ENCODE results near the gene EFNA2. TPM values are rescaled to one million over a fixed set of nuclear protein-coding genes. Genes with fewer than 3 reads are reported as not detected.

The EFNA2 gene
- polyA plus RNA-seq, 3 donors: not detected

- no peak for TF ChIP-seq CTCF (IDR thresholded peaks at IDR 0.05)
- Histone ChIP-seq H3K27me3 (ENCODE audit: control insufficient read depth in 2 of 2, insufficient read depth in 2 of 2, low read length in 2 of 2) (no peaks in the 10 kb centered on the region), H3K4me2 (replicated peaks; ENCODE audit: extremely low read depth, low read length, poor library complexity, severe bottlenecking) (peak overlapping the region; percentile 95), H3K4me3 (replicated peaks in 1 of 3; ENCODE audit: low read depth in 2 of 3, low read length in 3 of 3) (peak overlapping the region in 1 of 3 experiments; percentile 93), H3K27ac (ENCODE audit: low read depth in 1 of 2, low read length in 2 of 2) (peak overlapping the region; percentile 49 to 95), H3K79me2 (ENCODE audit: insufficient read depth, low read length) (peaks cover 61% of the 10 kb centered on the region), H3K9me3 (replicated peaks in 1 of 2; ENCODE audit: control insufficient read depth in 1 of 2, insufficient read depth in 1 of 2, low read length in 2 of 2) (no peaks in the 10 kb centered on the region), H4K20me1 (ENCODE audit: insufficient read depth, low read length) (peaks cover 75% of the 10 kb centered on the region), H3K4me1 (ENCODE audit: control insufficient read depth in 1 of 2, insufficient read depth in 2 of 2, low read length in 2 of 2) (peaks cover 83 to 96% of the 10 kb centered on the region in 2 donors), H2AFZ (ENCODE audit: insufficient read depth, low read depth, low read length, poor library complexity, severe bottlenecking) (no peak overlapping the region), H3K9ac (ENCODE audit: insufficient read depth, low read length, poor library complexity, severe bottlenecking) (peak overlapping the region; percentile 87), H3K36me3 (replicated peaks in 1 of 2; ENCODE audit: control insufficient read depth in 1 of 2, insufficient read depth in 2 of 2, low read length in 2 of 2) (peaks cover 42 to 50% of the 10 kb centered on the region in 2 donors)
- Mint-ChIP-seq H3K36me3 (peaks cover 36 to 51% of the 10 kb centered on the region in 2 donors), H3K4me3 (peak overlapping the region; percentile 59 to 85), H3K4me1 (peaks cover 63% of the 10 kb centered on the region), H3K27me3 (ENCODE audit: low read depth in 3 of 3) (peaks cover 3 to 8% (median 5%) of the 10 kb centered on the region in 3 donors), H3K9me3 (peaks cover 0 to 2% (median 0%) of the 10 kb centered on the region in 7 donors), H3K27ac (peak overlapping the region; percentile 68 to 97 (median 94))
- WGBS (ENCODE audit: insufficient coverage): 60% methylated on average over 1 of the region's 8 CpGs
- intact Hi-C loops (cut with micrococcal nuclease): no loop called here
- no peak for DNase-seq
Observed at GRCh38 chr19:1258163-1258492, 27.5 kb upstream of the EFNA2 start.

DNA sequence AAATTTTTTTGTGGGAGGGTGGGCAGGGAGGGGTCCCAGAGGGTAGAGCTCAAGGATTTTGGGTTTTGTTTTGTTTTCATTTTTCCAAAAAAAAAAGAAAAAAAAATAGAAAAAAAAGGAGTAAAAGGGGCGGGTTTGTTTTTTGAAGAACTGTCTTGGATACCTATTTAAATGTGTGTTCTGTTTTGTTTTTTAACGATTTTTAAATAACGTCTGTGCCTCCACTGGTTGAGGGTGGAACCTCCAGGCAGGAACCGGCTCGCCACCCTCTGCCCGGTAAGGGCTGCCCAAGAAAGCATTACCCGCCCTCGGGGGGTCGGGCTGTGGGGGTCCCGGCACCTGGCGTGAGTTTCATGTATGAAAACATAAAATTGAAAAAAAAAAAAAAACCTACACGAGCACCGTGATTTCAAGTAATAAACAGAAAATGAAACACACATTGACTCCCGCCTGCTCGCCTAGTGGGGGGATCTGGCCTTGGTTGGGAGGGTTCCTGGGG, 26.9 kb upstream of the EFNA2 start:
- H3K4me3 Mint-ChIP-seq: peak overlapping the region; percentile 85 to 89
- Histone ChIP-seq H3K36me3 (replicated peaks in 1 of 2; ENCODE audit: control insufficient read depth in 1 of 2, insufficient read depth in 2 of 2, low read length in 2 of 2) (peaks cover 39 to 45% of the 10 kb centered on the region in 2 donors), H3K4me1 (ENCODE audit: control insufficient read depth in 1 of 2, insufficient read depth in 2 of 2, low read length in 2 of 2) (peaks cover 76 to 91% of the 10 kb centered on the region in 2 donors), H3K27me3 (ENCODE audit: control insufficient read depth in 2 of 2, insufficient read depth in 2 of 2, low read length in 2 of 2) (no peaks in the 10 kb centered on the region), H4K20me1 (ENCODE audit: insufficient read depth, low read length) (peaks cover 68% of the 10 kb centered on the region), H3K79me2 (ENCODE audit: insufficient read depth, low read length) (peaks cover 55% of the 10 kb centered on the region), H3K4me3 (replicated peaks in 1 of 3; ENCODE audit: low read depth in 2 of 3, low read length in 3 of 3) (peak overlapping the region; percentile 18 to 93 (median 32)), H3K27ac (ENCODE audit: low read depth in 1 of 2, low read length in 2 of 2) (peak overlapping the region; percentile 74 to 95), H2AFZ (ENCODE audit: insufficient read depth, low read depth, low read length, poor library complexity, severe bottlenecking) (no peak overlapping the region), H3K4me2 (replicated peaks; ENCODE audit: extremely low read depth, low read length, poor library complexity, severe bottlenecking) (peak overlapping the region; percentile 95), H3K9me3 (replicated peaks in 1 of 2; ENCODE audit: control insufficient read depth in 1 of 2, insufficient read depth in 1 of 2, low read length in 2 of 2) (no peaks in the 10 kb centered on the region), H3K9ac (ENCODE audit: insufficient read depth, low read length, poor library complexity, severe bottlenecking) (peak overlapping the region; percentile 87)
- peaks cover 60% of the 10 kb centered on the region for H3K4me1 Mint-ChIP-seq
- H3K9me3 Mint-ChIP-seq: peaks cover 0 to 2% (median 0%) of the 10 kb centered on the region in 7 donors
- peaks cover 34 to 46% of the 10 kb centered on the region in 2 donors for H3K36me3 Mint-ChIP-seq
- intact Hi-C loops (cut with micrococcal nuclease): no loop called here
- no CpG with 5 or more reads among the region's 15 CpGs for WGBS (ENCODE audit: insufficient coverage)
- peak overlapping the region; percentile 93 to 97 (median 96) for H3K27ac Mint-ChIP-seq
- DNase-seq: no peak
- no peak for TF ChIP-seq CTCF (IDR thresholded peaks at IDR 0.05)
- peaks cover 3 to 8% (median 7%) of the 10 kb centered on the region in 3 donors for H3K27me3 Mint-ChIP-seq (ENCODE audit: low read depth in 3 of 3)

All from CD14-positive monocyte (primary cell).